ENCODE measurements around the gene ODR4. TPM values are rescaled to one million over a fixed set of nuclear protein-coding genes. Genes with fewer than 3 reads are reported as not detected.

Gene ODR4
- total and polyA plus RNA-seq, 8 donors = 14.4 to 20.2 (median 17.5) TPM

GRCh38 chr1:186420923-186421322 lies 45.3 kb downstream of the ODR4 start:
- 90 to 98% methylated on average over 1 of the region's 1 CpG for WGBS, 2 donors
- no peak for TF ChIP-seq CTCF (IDR thresholded peaks at IDR 0.05)
- ATAC-seq = no peak
- Histone ChIP-seq H3K27me3 (no peaks in the 10 kb centered on the region), H3K9me3 (no peaks in the 10 kb centered on the region), H3K4me1 (no peaks in the 10 kb centered on the region), H3K4me3 (no peak overlapping the region), H3K36me3 (peaks cover 0 to 14% (median 0%) of the 10 kb centered on the region in 3 donors), H3K27ac (no peak overlapping the region)
- intact Hi-C loops (cut with DNase I) = no loop called here
- DNase-seq = no peak
- FAIRE-seq = peak; percentile 83

- no peak for TF ChIP-seq CTCF (IDR thresholded peaks at IDR 0.05)
- Histone ChIP-seq H3K27ac (no peak overlapping the region), H3K4me3 (no peak overlapping the region), H3K27me3 (no peaks in the 10 kb centered on the region), H3K4me1 (no peaks in the 10 kb centered on the region), H3K9me3 (no peaks in the 10 kb centered on the region), H3K36me3 (peaks cover 0 to 14% (median 0%) of the 10 kb centered on the region in 3 donors)
- WGBS, 2 donors = 88 to 90% methylated on average over 6 of the region's 6 CpGs
- DNase-seq (no peak), FAIRE-seq (no peak), ATAC-seq (no peak)
- intact Hi-C loops (cut with DNase I) = no loop called here
Measured at GRCh38 chr1:186421446-186421845, 45.8 kb downstream of the ODR4 start.

- peaks cover 0 to 2% (median 0%) of the 10 kb centered on the region in 3 donors for H3K36me3 ChIP-seq
- H3K4me1 ChIP-seq = no peaks in the 10 kb centered on the region
- FAIRE-seq (no peak), ATAC-seq (no peak), DNase-seq (no peak)
- intact Hi-C loops (cut with DNase I) = no loop called here
- H3K27ac ChIP-seq = no peak overlapping the region
- no peak for TF ChIP-seq CTCF (IDR thresholded peaks at IDR 0.05)
- 57 to 60% methylated on average over 2 of the region's 2 CpGs for WGBS, 2 donors
- no peaks in the 10 kb centered on the region for H3K9me3 ChIP-seq
- no peaks in the 10 kb centered on the region for H3K27me3 ChIP-seq
- no peak overlapping the region for H3K4me3 ChIP-seq
Measured at GRCh38 chr1:186424539-186424938, 48.9 kb downstream of the ODR4 start.

- FAIRE-seq = no peak
- intact Hi-C loops (cut with DNase I) = no loop called here
Measured at GRCh38 chr1:186426118-186426517, 50.5 kb downstream of the ODR4 start.

More at GRCh38 chr1:186426118-186426517, 50.5 kb downstream of the ODR4 start:
- Histone ChIP-seq H3K36me3 (no peaks in the 10 kb centered on the region), H3K4me3 (no peak overlapping the region), H3K27ac (no peak overlapping the region), H3K27me3 (no peaks in the 10 kb centered on the region), H3K4me1 (no peaks in the 10 kb centered on the region), H3K9me3 (no peaks in the 10 kb centered on the region)
- ATAC-seq (no peak), DNase-seq (no peak)
- TF ChIP-seq CTCF (IDR thresholded peaks at IDR 0.05) = no peak
- 73 to 81% methylated on average over 3 of the region's 3 CpGs for WGBS, 2 donors
